GM13976 (cell line): ENCODE data around the gene SLC25A21.

Source experiments
- DNase-seq: peaks from one replicate; pipeline ENCODE4 v3.0.0; 2012; ENCODE audit warnings: low spot score
- CTCF ChIP-seq: IDR thresholded peaks from 2 replicates; pipeline ENCODE4 v1.5.1; 2012; ENCODE audit warnings: borderline replicate concordance, mild to moderate bottlenecking; ENCODE audit not compliant: insufficient read depth; ENCODE audit errors: extremely low read depth, missing control alignments, control extremely low read depth
- in situ Hi-C: fragments of 300-500 bp; cut with MboI; formaldehyde crosslinking; loops from one replicate; pipeline ENCODE4 v1.12.0; 2022; ENCODE audit warnings: low sequenced_read_pairs, mixed read lengths, inconsistent platforms; ENCODE audit not compliant: unreplicated experiment

The SLC25A21 gene

DNA sequence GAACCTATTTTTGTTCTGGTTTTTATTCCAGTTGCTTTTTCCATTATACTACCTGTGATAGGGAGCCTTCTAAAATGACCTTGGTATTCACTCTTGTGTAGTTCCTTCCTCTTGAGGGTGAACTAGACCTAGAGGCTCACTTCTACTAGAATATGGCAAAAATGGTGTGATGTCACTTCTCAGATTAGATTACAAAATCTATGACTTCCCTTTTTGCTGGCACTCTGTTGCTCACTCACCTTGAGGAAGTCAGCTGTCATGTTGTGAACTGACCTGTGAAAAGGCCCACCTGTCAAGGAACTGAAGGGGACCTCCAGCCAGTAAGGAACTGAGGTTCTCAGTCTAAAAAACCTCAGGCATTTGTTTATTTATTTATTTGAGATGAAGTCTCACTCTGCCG is 31.0 kb upstream of the SLC25A21 start:
- no peak for TF ChIP-seq CTCF
- in situ Hi-C loops = no loop called here
- DNase-seq = no peak

GRCh38 chr14:37202812-37203211 is 30.4 kb upstream of the SLC25A21 start:
- in situ Hi-C loops = no loop called here
- TF ChIP-seq CTCF = no peak
- DNase-seq = no peak

DNA sequence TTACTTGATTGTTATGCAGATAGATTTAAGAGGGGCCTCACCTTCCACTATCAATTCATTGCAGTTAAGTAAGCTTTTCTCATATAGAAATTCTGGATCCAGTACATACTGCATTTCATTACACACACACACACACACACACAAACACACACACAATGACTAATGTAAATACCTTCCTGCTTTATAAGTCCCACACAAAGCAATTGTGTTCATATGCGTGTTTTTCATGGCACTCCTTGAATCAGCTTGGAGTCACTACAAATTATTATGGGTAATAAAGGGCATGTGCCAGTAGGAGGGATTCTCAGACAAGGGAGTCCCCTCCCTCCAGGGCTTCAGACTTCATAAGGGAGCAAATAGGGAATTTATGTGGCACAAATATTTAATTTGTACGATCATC is 29.9 kb upstream of the SLC25A21 start:
- TF ChIP-seq CTCF = no peak
- in situ Hi-C loops = no loop called here
- DNase-seq = no peak

DNA sequence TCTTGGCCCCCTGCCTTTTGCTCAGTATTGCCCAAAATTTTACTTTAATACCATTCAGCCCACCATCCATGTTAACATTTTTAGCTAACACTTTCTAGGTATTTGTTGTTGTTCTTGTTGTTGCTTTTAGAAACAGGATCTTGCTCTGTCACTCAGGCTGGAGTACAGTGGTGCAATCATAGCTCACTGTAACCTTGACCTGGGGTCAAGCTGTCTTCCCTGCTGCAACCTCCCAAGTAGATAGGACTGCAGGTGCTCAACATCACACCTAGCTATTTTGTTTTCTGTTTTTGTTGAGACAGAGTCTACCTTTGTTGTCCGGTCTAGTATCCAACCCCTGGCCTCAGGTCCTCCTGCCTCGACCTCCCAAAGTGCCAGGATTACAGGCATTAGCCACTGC is 29.3 kb upstream of the SLC25A21 start:
- TF ChIP-seq CTCF = no peak
- in situ Hi-C loops = no loop called here
- no peak for DNase-seq

DNA sequence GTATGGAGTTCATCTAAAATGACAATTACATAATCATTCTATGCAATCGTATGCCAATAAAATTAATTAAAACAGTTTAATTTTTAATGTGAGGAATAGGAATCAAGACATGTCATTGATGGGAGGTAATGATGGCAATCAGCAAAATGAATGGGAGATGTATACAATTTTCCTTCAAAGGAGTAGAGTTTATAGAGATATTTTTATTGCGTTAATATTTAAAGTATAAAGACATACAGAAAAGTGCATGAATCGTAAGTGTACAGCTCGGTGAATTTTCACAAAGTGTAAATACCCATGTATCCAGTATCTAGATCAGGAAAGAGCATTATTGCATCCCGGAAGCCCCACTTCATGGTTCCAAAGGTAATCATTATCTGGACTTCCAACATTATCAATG is 26.5 kb upstream of the SLC25A21 start:
- DNase-seq = no peak
- TF ChIP-seq CTCF = no peak
- in situ Hi-C loops = no loop called here

DNA sequence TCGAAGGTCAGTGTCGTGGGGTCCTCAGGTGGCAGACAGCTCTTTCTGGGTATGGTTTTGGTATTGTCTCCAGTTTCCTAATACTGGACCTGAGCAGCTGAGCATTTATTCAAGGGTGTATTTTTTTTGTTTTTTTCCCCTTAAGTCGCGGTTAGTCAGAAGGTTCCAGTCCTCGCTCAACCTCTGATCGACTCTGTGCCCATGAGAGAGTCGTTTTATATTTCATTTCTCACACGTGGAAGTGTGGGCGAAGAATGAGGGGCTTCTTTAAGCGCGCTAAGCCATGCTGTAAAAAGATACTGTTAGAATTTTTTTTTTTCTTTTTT is 25.8 kb upstream of the SLC25A21 start:
- no peak for TF ChIP-seq CTCF
- no peak for DNase-seq
- in situ Hi-C loops = no loop called here
